Coronary artery (tissue), 2 donors: Measurements from ENCODE around the gene ARHGAP4.

Experiments
- DNase-seq: peaks from one replicate; pipeline ENCODE4 v3.0.0-alpha.2; 2017; ENCODE audit warnings: low spot score
- H3K27ac ChIP-seq, 2 donors: fragments of 200-600 bp; sonication (generic); one replicate each; pipeline ENCODE4 v1.5.1; 2016 to 2019
- H3K4me3 ChIP-seq: fragments of 200-600 bp; sonication (generic); 2 replicates; pipeline ENCODE4 v1.5.1; 2016; ENCODE audit warnings: mild to moderate bottlenecking, moderate library complexity
- CTCF ChIP-seq: fragments of 200-600 bp; sonication (generic); IDR thresholded peaks from one replicate; pipeline ENCODE4 v1.5.1; 2019; ENCODE audit warnings: antibody characterized with exemption

ARHGAP4 gene

GRCh38 chrX:153903991-153904957, 21.8 kb downstream of the ARHGAP4 start, which contains the start of gene AVPR2:
Gene AVPR2, plus strand, starts transcription at chrX:153904673. Its CDS starts 473 bp downstream, at chrX:153905146.
- no peak for DNase-seq
- TF ChIP-seq CTCF = no peak
- peak within 1 kb of the TSS in 1 of 2 donors; percentile 65 for H3K27ac ChIP-seq
- peak within 1 kb of the TSS; percentile 36 for H3K4me3 ChIP-seq

GRCh38 chrX:153903238-153903980, 22.7 kb downstream of the ARHGAP4 start:
- H3K27ac ChIP-seq = peak overlapping the region in 1 of 2 donors; percentile 65
- TF ChIP-seq CTCF = no peak
- no peak for DNase-seq
- H3K4me3 ChIP-seq = no peak overlapping the region

GRCh38 chrX:153902385-153902784, 23.7 kb downstream of the ARHGAP4 start:
- TF ChIP-seq CTCF = no peak
- Histone ChIP-seq H3K27ac (no peak overlapping the region), H3K4me3 (no peak overlapping the region)
- DNase-seq = no peak

- Histone ChIP-seq H3K27ac (no peak overlapping the region), H3K4me3 (no peak overlapping the region)
- no peak for DNase-seq
- TF ChIP-seq CTCF = no peak
Observed at GRCh38 chrX:153901753-153902140, 24.3 kb downstream of the ARHGAP4 start.

GRCh38 chrX:153900831-153901752, 25.0 kb downstream of the ARHGAP4 start:
- no peak for DNase-seq
- TF ChIP-seq CTCF = no peak
- Histone ChIP-seq H3K27ac (peak overlapping the region in 1 of 2 donors; percentile 45), H3K4me3 (no peak overlapping the region)

GRCh38 chrX:153897899-153898298, 28.2 kb downstream of the ARHGAP4 start:
- TF ChIP-seq CTCF = no peak
- no peak overlapping the region for H3K4me3 ChIP-seq
- DNase-seq = no peak
- H3K27ac ChIP-seq = no peak overlapping the region
